ENCODE measurements around the gene CD81.
"Not testable (repeated sequence)": the region's sequence is repeated elsewhere in the genome, so short reads cannot be mapped to it uniquely, and the experiment has no call there.

Gene CD81

GRCh38 chr11:2357651-2358050 is 19.5 kb upstream of the CD81 start:
- not testable (repeated sequence) for DNase-seq

GRCh38 chr11:2358754-2359442 is 18.2 kb upstream of the CD81 start:
- DNase-seq, result no peak

- DNase-seq, result no peak
Measured at GRCh38 chr11:2359557-2359956, 17.6 kb upstream of the CD81 start.

GRCh38 chr11:2360081-2360642 is 16.9 kb upstream of the CD81 start:
- no peak for DNase-seq

GRCh38 chr11:2361565-2361964 is 15.5 kb upstream of the CD81 start:
- DNase-seq, result peak in 1 of 2 donors; percentile 32

GRCh38 chr11:2362414-2362813 is 14.7 kb upstream of the CD81 start:
- no peak for DNase-seq

- DNase-seq, result no peak
Measured at GRCh38 chr11:2363130-2363529, 14.0 kb upstream of the CD81 start.

- no peak for DNase-seq
Measured at GRCh38 chr11:2363577-2364370, 13.3 kb upstream of the CD81 start.

- not testable (repeated sequence) for DNase-seq
Measured at GRCh38 chr11:2364386-2364785, 12.7 kb upstream of the CD81 start.

- peak in 1 of 2 donors; percentile 20 for DNase-seq
Measured at GRCh38 chr11:2365571-2366210, 11.4 kb upstream of the CD81 start.

GRCh38 chr11:2366276-2366675 is 10.8 kb upstream of the CD81 start:
- DNase-seq, result no peak

GRCh38 chr11:2366733-2367132 is 10.4 kb upstream of the CD81 start:
- DNase-seq, result no peak

- DNase-seq, result no peak
Measured at GRCh38 chr11:2367266-2368160, 9.6 kb upstream of the CD81 start.

GRCh38 chr11:2368178-2368850 is 8.8 kb upstream of the CD81 start:
- no peak for DNase-seq

GRCh38 chr11:2368851-2369180 is 8.3 kb upstream of the CD81 start:
- DNase-seq, result no peak

GRCh38 chr11:2369320-2369719 is 7.8 kb upstream of the CD81 start:
- DNase-seq, result no peak

- DNase-seq, result no peak
Measured at GRCh38 chr11:2369896-2370295, 7.2 kb upstream of the CD81 start.

- DNase-seq, result no peak
Measured at GRCh38 chr11:2374456-2375201, 2.5 kb upstream of the CD81 start.

- DNase-seq, result no peak
Measured at GRCh38 chr11:2375341-2375853, 1.7 kb upstream of the CD81 start.

- no peak for DNase-seq
Measured at GRCh38 chr11:2375964-2376551, 1.1 kb upstream of the CD81 start.

Measured in inflammatory macrophage (primary cell).